K562 (cell line): ENCODE measurements around the gene PTPRO. TPM values are rescaled to one million over a fixed set of nuclear protein-coding genes. Genes with fewer than 3 reads are reported as not detected.

ENCODE experiments used
- ATAC-seq: fragments of 200-7000 bp; cut with Tn5 transposase; 3 replicates; pipeline ENCODE4 v1.9.1; 2020; ENCODE audit warnings: moderate library complexity
- BruUV-seq: library from RNA; stranded (reverse); fragments of 400-500 nt; replicated peaks from 2 replicates; lab custom pipeline; 2021; lab: Mats Ljungman, UMichigan
- CTCF ChIA-PET: fragments of 300-600 bp; formaldehyde crosslinking; extraction: SDS; loops from one replicate; lab custom pipeline; 2021; ENCODE audit warnings: low intra/inter-chr PET ratio; lab: Yijun Ruan, JAX
- POLR2A ChIA-PET: fragments of 300-600, 350-650 bp; sonication (Branson Sonifier 250); formaldehyde crosslinking; extraction: SDS; loops from one replicate; lab custom pipeline; 2021; ENCODE audit warnings: antibody characterized with exemption, inconsistent platforms; lab: Yijun Ruan, JAX
- DNase-seq, 4 experiments: peaks; one replicate each; pipeline versions ENCODE4 v3.0.0 to v3.0.0-alpha.2; 2011 to 2018; ENCODE audit warnings: low spot score in 3 of 4, mixed read lengths in 3 of 4; ENCODE audit errors: extremely low read depth in 1 of 4
- FAIRE-seq: peaks from 2 replicates; lab custom pipeline; 2011; peaks lifted over from hg19 to GRCh38; lab: Jason Lieb, UNC
- H2AFZ ChIP-seq: 2 replicates; pipeline ENCODE4 v1.6.0; 2011; ENCODE audit warnings: low read depth, low read length, control low read depth, inconsistent platforms
- H3K27ac ChIP-seq: fragments of 200-600 bp; 3 replicates; pipeline ENCODE4 v1.8.0; 2011; ENCODE audit warnings: low read depth, mild to moderate bottlenecking, control low read depth, inconsistent platforms, low read length, moderate library complexity, mixed read lengths; ENCODE audit errors: extremely low read depth
- H3K27me3 ChIP-seq, 2 experiments: fragments of 300-600 bp in 1 of 2; 2 replicates in 1 of 2; 3 replicates in 1 of 2; pipeline versions ENCODE4 v1.6.0 to v1.8.0; 2011; ENCODE audit warnings: inconsistent platforms in 2 of 2, low read length in 2 of 2, mild to moderate bottlenecking in 1 of 2, mixed read lengths in 1 of 2, moderate library complexity in 1 of 2; ENCODE audit not compliant: control insufficient read depth in 2 of 2, insufficient read depth in 2 of 2
- H3K36me3 ChIP-seq: fragments of 300-600 bp; 3 replicates; pipeline ENCODE4 v1.8.0; 2011; ENCODE audit warnings: mild to moderate bottlenecking, low read length, inconsistent platforms; ENCODE audit not compliant: control insufficient read depth, insufficient read depth
- H3K4me1 ChIP-seq, 2 experiments: fragments of 200-600 bp in 1 of 2; replicated peaks in 1 of 2; 2 replicates in 1 of 2; 3 replicates in 1 of 2; pipeline versions ENCODE4 v1.5.1 to v1.8.0; 2011; ENCODE audit warnings: inconsistent platforms in 2 of 2, low read length in 2 of 2, mild to moderate bottlenecking in 1 of 2, mixed read lengths in 1 of 2, moderate library complexity in 1 of 2; ENCODE audit not compliant: control insufficient read depth in 2 of 2, insufficient read depth in 2 of 2
- H3K4me2 ChIP-seq: 2 replicates; pipeline ENCODE4 v1.6.1; 2011; ENCODE audit warnings: low read length, control low read depth, inconsistent platforms, mixed read lengths; ENCODE audit not compliant: insufficient read depth
- H3K4me3 ChIP-seq: fragments of 200-600 bp; sonication (generic), shearing (Covaris generic); 2 replicates; pipeline ENCODE4 v1.5.1; 2016; ENCODE audit warnings: control low read depth, inconsistent platforms
- H3K79me2 ChIP-seq: fragments of 200-600 bp; 3 replicates; pipeline ENCODE4 v1.8.0; 2011; ENCODE audit warnings: low read length, inconsistent platforms; ENCODE audit not compliant: control insufficient read depth, insufficient read depth
- H3K9ac ChIP-seq, 2 experiments: 2 replicates each; pipeline versions ENCODE4 v1.6.0 to v1.6.1; 2011; ENCODE audit warnings: low read depth in 2 of 2, low read length in 2 of 2, control low read depth in 1 of 2, inconsistent platforms in 1 of 2, mild to moderate bottlenecking in 1 of 2, mixed read lengths in 1 of 2; ENCODE audit not compliant: insufficient read depth in 1 of 2
- H3K9me1 ChIP-seq: one replicate; pipeline ENCODE4 v1.6.0; 2011; ENCODE audit warnings: inconsistent platforms, mild to moderate bottlenecking, low read length, moderate library complexity; ENCODE audit not compliant: control insufficient read depth, insufficient read depth
- H3K9me3 ChIP-seq: replicated peaks from 2 replicates; pipeline ENCODE4 v1.5.1; 2011; ENCODE audit warnings: low read depth, low read length, inconsistent platforms; ENCODE audit not compliant: control insufficient read depth, insufficient read depth
- H4K20me1 ChIP-seq: replicated peaks from 2 replicates; pipeline ENCODE4 v1.6.1; 2011; ENCODE audit warnings: low read length, inconsistent platforms, mixed read lengths; ENCODE audit not compliant: control insufficient read depth, insufficient read depth
- KHSRP ChIP-seq: fragments of 450-650 bp; IDR thresholded peaks from 2 replicates; pipeline ENCODE4 v1.6.1; 2017
- MAFG ChIP-seq: fragments of 450-650 bp; conservative IDR thresholded peaks from 2 replicates; pipeline ENCODE4 v1.6.1; 2016; ENCODE audit warnings: missing genetic modification characterization, missing compliant biosample characterization
- TCF3 ChIP-seq: sonication (generic); formaldehyde crosslinking; IDR thresholded peaks from 2 replicates; pipeline ENCODE4 v1.4.0; 2020; ENCODE audit warnings: mild to moderate bottlenecking, missing genetic modification reagents
- ZKSCAN8 ChIP-seq: fragments of 200-800 bp; sonication (Bioruptor generic); IDR thresholded peaks from 2 replicates; pipeline ENCODE4 v1.6.1; 2016; ENCODE audit warnings: missing genetic modification characterization, missing compliant biosample characterization
- WGBS: fragments of 100-300 bp; shearing (Covaris generic); methylation state at CpG from one replicate; pipeline ENCODE4 v1.1.6; 2016; ENCODE audit warnings: low coverage, mixed read lengths; ENCODE audit not compliant: insufficient coverage; ENCODE audit errors: missing lambda C conversion rate; 5-methylcytosine and 5-hydroxymethylcytosine counted together
- in situ Hi-C: fragments of 300-500 bp; cut with MboI; formaldehyde crosslinking; loops from 4 replicates; pipeline ENCODE4 v1.15.0; 2018; ENCODE audit warnings: inconsistent platforms, mixed read lengths
- intact Hi-C: fragments of 100-400 bp; cut with micrococcal nuclease; formaldehyde crosslinking; loops from 2 replicates; pipeline ENCODE4 v1.14.2; 2022
- polyA plus RNA-seq, 8 experiments: library from polyadenylated mRNA; depleted of rRNA in 4 of 8; stranded (reverse) in 5 of 8; unstranded in 3 of 8; fragments of >200 nt; fragmentation: Nextera tagmentation in 2 of 8; fragmentation: Illumina TruSeq in 1 of 8; extraction: Ambion mirVana in 2 of 8; extraction: Trizol in 1 of 8; gene quantifications; 2 replicates each; pipeline versions ENCODE4 v1.2.1 to v1.2.3, GENCODE V29; 2011 to 2014; ENCODE audit warnings: inconsistent platforms in 1 of 8, missing spikeins in 1 of 8
- total RNA-seq, 7 experiments: library from RNA; depleted of rRNA in 6 of 7; stranded (reverse); fragments of >200 nt in 6 of 7; fragmentation: Illumina TruSeq in 2 of 7; extraction: Trizol in 2 of 7; gene quantifications; 2 replicates each; pipeline versions ENCODE4 v1.2.1 to v1.2.3, GENCODE V29; 2011 to 2021; ENCODE audit warnings: low replicate concordance in 1 of 7
- TF ChIP-seq, protein P1 (sequence below): fragments of 450-650 bp; IDR thresholded peaks from 2 replicates; pipeline ENCODE4 v1.6.1; 2018; ENCODE audit warnings: mild to moderate bottlenecking, low read depth; ENCODE audit not compliant: partially characterized antibody

The PTPRO gene
- total and polyA plus RNA-seq, 9 of the 15 experiments (the other 6 are each of a cell fraction or from before 2014, with no cell fraction given) = 0.22 TPM; not detected in 8

DNA sequence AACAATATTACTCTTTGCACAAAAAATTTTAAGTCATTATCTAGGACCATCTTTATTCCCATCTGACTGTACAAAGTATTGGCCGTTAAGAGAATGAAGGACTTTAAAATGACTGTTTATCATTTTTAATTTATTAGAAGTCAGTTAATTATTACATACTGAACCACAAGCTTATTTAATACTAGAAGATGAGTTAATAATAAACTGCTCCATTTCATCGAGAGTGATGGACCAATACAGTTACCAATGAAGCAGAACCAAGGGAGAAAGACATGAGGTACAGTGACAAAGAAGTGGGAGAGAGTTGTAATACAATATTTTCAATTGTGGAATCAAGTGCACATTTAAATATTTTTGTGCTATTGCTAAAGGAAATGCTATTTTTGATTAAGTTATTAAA lies 83.3 kb downstream of the PTPRO start (continued):
- TF ChIP-seq, protein P1, sequence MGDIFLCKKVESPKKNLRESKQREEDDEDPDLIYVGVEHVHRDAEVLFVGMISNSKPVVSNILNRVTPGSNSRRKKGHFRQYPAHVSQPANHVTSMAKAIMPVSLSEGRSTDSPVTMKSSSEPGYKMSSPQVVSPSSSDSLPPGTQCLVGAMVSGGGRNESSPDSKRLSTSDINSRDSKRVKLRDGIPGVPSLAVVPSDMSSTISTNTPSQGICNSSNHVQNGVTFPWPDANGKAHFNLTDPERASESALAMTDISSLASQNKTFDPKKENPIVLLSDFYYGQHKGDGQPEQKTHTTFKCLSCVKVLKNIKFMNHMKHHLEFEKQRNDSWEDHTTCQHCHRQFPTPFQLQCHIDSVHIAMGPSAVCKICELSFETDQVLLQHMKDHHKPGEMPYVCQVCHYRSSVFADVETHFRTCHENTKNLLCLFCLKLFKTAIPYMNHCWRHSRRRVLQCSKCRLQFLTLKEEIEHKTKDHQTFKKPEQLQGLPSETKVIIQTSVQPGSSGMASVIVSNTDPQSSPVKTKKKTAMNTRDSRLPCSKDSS = no peak
- TF ChIP-seq TCF3 (CRISPR knock-in tag) = no peak
- TF ChIP-seq ZKSCAN8 (CRISPR knock-in tag) = no peak

DNA sequence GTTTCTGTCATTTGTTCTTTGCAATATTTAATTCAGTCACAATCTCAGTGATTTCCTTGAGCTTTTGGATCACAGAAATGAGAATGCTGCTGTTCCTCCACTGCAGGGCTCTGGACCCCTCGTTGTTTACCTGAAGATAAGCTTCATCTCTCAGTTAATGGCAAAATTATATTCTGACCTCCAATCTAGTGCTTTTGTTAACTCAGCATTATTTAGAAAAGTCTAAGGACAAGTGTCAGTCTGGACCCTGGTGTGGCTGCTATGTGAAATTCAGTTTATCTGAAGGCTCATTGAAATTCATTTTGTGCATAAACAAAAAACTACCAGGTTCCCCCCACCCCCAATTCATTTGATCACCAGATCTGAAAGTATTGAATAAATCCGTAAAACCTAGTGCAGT lies 84.7 kb downstream of the PTPRO start:
- no peak overlapping the region for H3K4me3 ChIP-seq
- no peak overlapping the region for H3K4me2 ChIP-seq
- no peak for TF ChIP-seq KHSRP
- TF ChIP-seq MAFG (tag) = peak; percentile 20; the same call in 1 of the 2 replicates
- 0% methylated on average over 2 of the region's 2 CpGs for WGBS
- BruUV-seq = no TSS peak
- DNase-seq (no peak), FAIRE-seq (no peak), ATAC-seq (no peak)
- H2AFZ ChIP-seq = no peak overlapping the region
- ChIA-PET POLR2A (no interaction called here), CTCF (no interaction called here)
- no peaks in the 10 kb centered on the region for H3K4me1 ChIP-seq
- no peaks in the 10 kb centered on the region for H3K36me3 ChIP-seq
- no peak overlapping the region for H3K9ac ChIP-seq
- H4K20me1 ChIP-seq = no peaks in the 10 kb centered on the region
- H3K9me3 ChIP-seq = no peaks in the 10 kb centered on the region
- intact Hi-C loops = no loop called here
- in situ Hi-C loops = no loop called here
- H3K27me3 ChIP-seq = no peaks in the 10 kb centered on the region
- H3K27ac ChIP-seq = no peak overlapping the region
- H3K9me1 ChIP-seq = no peaks in the 10 kb centered on the region
- H3K79me2 ChIP-seq = no peaks in the 10 kb centered on the region
